IPS-18a (cell line): Measurements from ENCODE around the gene UQCR11.

Experiments used
- H3K27ac ChIP-seq: one replicate; pipeline ENCODE4 v1.5.1; 2013; ENCODE audit warnings: low read length
- H3K27me3 ChIP-seq: one replicate; pipeline ENCODE4 v1.6.1; 2013; ENCODE audit warnings: mild to moderate bottlenecking, low read length; ENCODE audit not compliant: control insufficient read depth, insufficient read depth
- H3K36me3 ChIP-seq: one replicate; pipeline ENCODE4 v1.6.1; 2013; ENCODE audit warnings: low read depth, low read length; ENCODE audit not compliant: control insufficient read depth
- H3K4me1 ChIP-seq: one replicate; pipeline ENCODE4 v1.6.1; 2013; ENCODE audit warnings: low read depth, low read length; ENCODE audit not compliant: control insufficient read depth
- H3K4me3 ChIP-seq: one replicate; pipeline ENCODE4 v1.5.1; 2013; ENCODE audit warnings: low read length
- H3K9ac ChIP-seq: one replicate; pipeline ENCODE4 v1.6.1; 2013; ENCODE audit warnings: mild to moderate bottlenecking, low read length, moderate library complexity
- H3K9me3 ChIP-seq: one replicate; pipeline ENCODE4 v1.6.1; 2013; ENCODE audit warnings: low read depth, low read length; ENCODE audit not compliant: control insufficient read depth

The UQCR11 gene

GRCh38 chr19:1605236-1606137, at the start of gene UQCR11:
TSS of gene UQCR11 (minus strand) at chr19:1605462. CDS start at chr19:1605409, 53 bp downstream.
- peaks cover 3% of the 10 kb centered on the region for H3K4me1 ChIP-seq
- H3K4me3 ChIP-seq: peak within 1 kb of the TSS; percentile 65
- no peaks in the 10 kb centered on the region for H3K27me3 ChIP-seq
- peaks cover 10% of the 10 kb centered on the region for H3K36me3 ChIP-seq
- H3K27ac ChIP-seq: peak within 1 kb of the TSS; percentile 43
- H3K9ac ChIP-seq: peak within 1 kb of the TSS; percentile 51
- H3K9me3 ChIP-seq: no peaks in the 10 kb centered on the region

- peaks cover 8% of the 10 kb centered on the region for H3K36me3 ChIP-seq
- H3K9me3 ChIP-seq: no peaks in the 10 kb centered on the region
- no peaks in the 10 kb centered on the region for H3K27me3 ChIP-seq
- no peak overlapping the region for H3K4me3 ChIP-seq
- peaks cover 4% of the 10 kb centered on the region for H3K4me1 ChIP-seq
- no peak overlapping the region for H3K27ac ChIP-seq
- no peak overlapping the region for H3K9ac ChIP-seq
Measured at GRCh38 chr19:1654178-1654792, 49.0 kb upstream of the UQCR11 start.

- H3K27ac ChIP-seq: no peak overlapping the region
- peaks cover 4% of the 10 kb centered on the region for H3K4me1 ChIP-seq
- peak overlapping the region; percentile 74 for H3K4me3 ChIP-seq
- H3K36me3 ChIP-seq: peaks cover 18% of the 10 kb centered on the region
- no peaks in the 10 kb centered on the region for H3K27me3 ChIP-seq
- no peaks in the 10 kb centered on the region for H3K9me3 ChIP-seq
- H3K9ac ChIP-seq: peak overlapping the region; percentile 94
Measured at GRCh38 chr19:1653300-1653628, 48.0 kb upstream of the UQCR11 start.

- Histone ChIP-seq H3K36me3 (peaks cover 24% of the 10 kb centered on the region), H3K4me1 (peaks cover 4% of the 10 kb centered on the region), H3K4me3 (peak within 1 kb of the TSS; percentile 83), H3K27me3 (no peaks in the 10 kb centered on the region), H3K9ac (peak within 1 kb of the TSS; percentile 98), H3K9me3 (no peaks in the 10 kb centered on the region), H3K27ac (peak within 1 kb of the TSS; percentile 98)
Measured at GRCh38 chr19:1652471-1653299, 47.4 kb upstream of the UQCR11 start, which contains the start of gene TCF3. TSS of gene TCF3 (minus strand) at chr19:1652615. CDS start at chr19:1650248, 2,367 bp downstream.

- peak overlapping the region; percentile 94 for H3K27ac ChIP-seq
- H3K9ac ChIP-seq: peak overlapping the region; percentile 98
- H3K9me3 ChIP-seq: no peaks in the 10 kb centered on the region
- H3K36me3 ChIP-seq: peaks cover 31% of the 10 kb centered on the region
- H3K27me3 ChIP-seq: no peaks in the 10 kb centered on the region
- H3K4me3 ChIP-seq: peak overlapping the region; percentile 83
- peaks cover 4% of the 10 kb centered on the region for H3K4me1 ChIP-seq
Measured at GRCh38 chr19:1651568-1652291, 46.5 kb upstream of the UQCR11 start.

GRCh38 chr19:1650650-1651567, 45.6 kb upstream of the UQCR11 start:
- Histone ChIP-seq H3K27me3 (no peaks in the 10 kb centered on the region), H3K9ac (peak overlapping the region; percentile 98), H3K9me3 (no peaks in the 10 kb centered on the region), H3K36me3 (peaks cover 39% of the 10 kb centered on the region), H3K27ac (peak overlapping the region; percentile 94), H3K4me1 (peaks cover 4% of the 10 kb centered on the region), H3K4me3 (peak overlapping the region; percentile 83)

GRCh38 chr19:1649706-1650649, 44.7 kb upstream of the UQCR11 start:
- Histone ChIP-seq H3K9ac (peak overlapping the region; percentile 98), H3K27me3 (no peaks in the 10 kb centered on the region), H3K36me3 (peaks cover 46% of the 10 kb centered on the region), H3K4me3 (peak overlapping the region; percentile 83), H3K27ac (peak overlapping the region; percentile 94), H3K9me3 (no peaks in the 10 kb centered on the region), H3K4me1 (peaks cover 4% of the 10 kb centered on the region)

- H3K36me3 ChIP-seq: peaks cover 55% of the 10 kb centered on the region
- no peak overlapping the region for H3K9ac ChIP-seq
- no peaks in the 10 kb centered on the region for H3K27me3 ChIP-seq
- H3K4me1 ChIP-seq: peaks cover 4% of the 10 kb centered on the region
- H3K9me3 ChIP-seq: no peaks in the 10 kb centered on the region
- H3K4me3 ChIP-seq: no peak overlapping the region
- no peak overlapping the region for H3K27ac ChIP-seq
Measured at GRCh38 chr19:1648920-1649541, 43.8 kb upstream of the UQCR11 start.

GRCh38 chr19:1648459-1648849, 43.2 kb upstream of the UQCR11 start:
- H3K27me3 ChIP-seq: no peaks in the 10 kb centered on the region
- no peaks in the 10 kb centered on the region for H3K9me3 ChIP-seq
- no peak overlapping the region for H3K4me3 ChIP-seq
- H3K36me3 ChIP-seq: peaks cover 59% of the 10 kb centered on the region
- no peak overlapping the region for H3K9ac ChIP-seq
- peaks cover 4% of the 10 kb centered on the region for H3K4me1 ChIP-seq
- no peak overlapping the region for H3K27ac ChIP-seq
